NCI-H1436 treated with DMSO at 0.1 percent for 48 hours (cell line): ENCODE measurements around the gene ASB2.

Experiments used
- DNase-seq: peaks from one replicate; lab custom pipeline; 2025; lab: John Stamatoyannopoulos, UW

ASB2 gene

DNA sequence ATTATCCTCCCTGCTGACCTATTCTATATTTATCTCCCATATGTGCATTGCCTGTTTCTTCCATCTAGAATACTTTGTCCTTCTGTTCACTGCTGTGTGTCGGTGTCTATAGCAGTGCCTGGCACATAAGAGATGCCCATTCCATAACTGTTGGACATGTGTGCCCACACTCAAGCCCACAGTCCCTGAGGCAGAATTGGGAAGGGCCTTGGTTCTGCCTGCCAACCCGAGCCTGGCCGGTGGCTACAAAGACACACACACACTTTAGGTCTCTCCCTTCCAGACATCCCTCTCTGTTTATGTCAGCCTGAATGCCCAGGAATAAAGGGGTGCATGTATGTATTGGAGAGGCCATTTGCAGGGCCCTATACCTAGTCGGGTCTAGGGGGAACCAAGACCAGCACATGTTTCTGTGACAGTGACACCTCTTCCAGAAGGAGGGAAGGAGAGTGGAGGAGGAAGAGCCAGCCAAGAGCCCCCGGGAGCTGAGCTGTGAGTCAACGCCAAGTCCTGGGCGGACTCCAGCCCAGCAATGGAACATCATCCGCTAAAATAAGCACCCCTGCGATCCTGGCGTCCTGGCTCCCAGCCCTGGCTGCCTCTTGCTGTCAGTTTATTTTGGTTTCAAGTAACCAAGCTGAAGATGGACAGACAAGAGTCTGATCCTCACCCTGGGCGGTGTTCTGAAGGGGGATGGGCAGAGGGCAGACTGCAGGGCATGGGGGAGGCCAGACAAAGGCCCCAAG, 4.3 kb upstream of the ASB2 start:
- DNase-seq, result no peak

DNA sequence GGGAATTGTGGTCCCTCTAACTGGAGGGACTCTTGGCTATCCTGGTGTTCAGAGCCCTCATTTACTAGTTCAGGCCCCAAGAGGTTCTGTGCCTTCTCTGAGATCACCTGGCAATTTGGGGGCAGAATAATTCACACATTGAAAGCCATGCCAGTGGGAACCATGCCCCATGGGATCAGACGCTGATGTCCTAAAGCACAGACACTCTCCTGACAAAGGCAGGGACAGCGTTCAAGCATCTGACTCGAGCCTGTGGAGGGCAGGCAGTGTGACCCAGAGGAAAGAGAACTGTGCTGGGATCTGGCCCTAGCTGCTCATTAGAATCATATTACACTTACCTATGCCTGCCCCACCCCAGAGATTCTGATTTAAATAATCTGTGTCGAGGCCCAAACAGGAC, 2.4 kb upstream of the ASB2 start:
- DNase-seq, result no peak

DNA sequence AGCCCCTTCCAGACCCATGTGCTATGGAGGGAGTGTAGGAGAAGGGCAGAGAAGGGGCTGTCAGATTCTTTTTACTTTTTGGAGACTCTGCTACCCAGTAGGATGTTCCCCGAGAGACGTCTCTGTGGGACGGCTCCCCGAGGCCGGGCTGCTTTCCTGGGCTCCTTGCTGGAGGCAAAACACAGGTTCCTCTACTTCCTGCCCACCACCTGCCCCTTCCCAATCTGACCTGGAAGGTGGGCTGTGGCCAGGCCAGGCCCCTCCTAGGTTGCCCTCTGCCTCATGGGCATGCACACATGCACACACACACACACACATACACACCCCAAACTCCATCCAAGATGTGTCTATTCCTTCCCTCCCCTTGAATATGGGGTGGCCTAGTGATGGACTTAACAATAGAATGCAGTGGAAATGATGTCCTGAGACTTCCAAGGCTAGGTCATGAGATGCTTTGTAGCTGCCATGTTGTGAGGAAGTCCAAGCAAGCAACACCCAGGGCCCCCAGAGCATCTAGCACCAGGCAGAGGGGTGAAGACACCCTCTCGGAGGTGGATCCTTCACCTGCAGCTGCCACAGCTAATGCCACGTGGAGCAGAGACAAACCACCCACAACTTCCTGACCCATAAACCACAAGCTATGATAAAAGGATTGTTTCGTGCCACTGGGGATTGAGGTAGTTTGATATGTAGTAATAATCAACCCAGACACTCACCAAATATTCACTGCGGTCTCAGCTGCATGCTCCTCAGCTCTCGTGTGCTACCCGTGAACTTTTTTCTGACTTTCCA, 1.6 kb upstream of the ASB2 start:
- DNase-seq, result no peak

- no peak for DNase-seq
Observed at GRCh38 chr14:93977171-93977570, 801 bp upstream of the ASB2 start.

DNA sequence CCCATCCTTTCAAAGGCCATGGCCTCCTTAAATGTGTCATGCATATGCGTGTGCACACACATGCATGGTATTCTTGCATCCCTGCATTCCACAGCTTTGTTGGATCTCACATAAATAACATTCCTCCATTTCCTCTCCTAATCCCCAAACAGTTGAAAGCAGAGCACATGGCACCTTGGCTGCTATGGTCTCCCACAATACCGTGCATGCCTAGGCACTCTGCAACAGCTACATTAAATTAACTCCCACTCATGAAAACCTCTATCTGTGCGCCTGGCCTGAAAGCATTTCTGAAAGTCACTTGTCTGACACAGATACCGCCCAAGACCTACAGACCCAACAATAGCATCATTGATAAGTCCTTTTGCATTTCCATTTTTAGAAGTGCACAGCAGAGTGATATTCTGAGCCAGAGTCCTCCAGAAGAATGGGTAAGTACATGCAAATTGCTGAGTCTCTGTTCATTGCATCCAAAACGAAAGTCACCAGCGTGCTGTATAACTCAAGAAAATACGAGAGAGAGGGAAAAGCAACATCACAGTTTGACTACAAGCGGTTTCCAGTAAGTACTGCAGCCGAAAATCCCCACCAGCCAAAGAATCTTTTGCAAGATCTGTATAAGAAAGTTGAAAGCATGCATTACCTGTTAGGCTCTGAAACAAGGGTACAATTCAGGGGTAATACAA, 436 bp downstream of the ASB2 start:
- DNase-seq, result no peak

DNA sequence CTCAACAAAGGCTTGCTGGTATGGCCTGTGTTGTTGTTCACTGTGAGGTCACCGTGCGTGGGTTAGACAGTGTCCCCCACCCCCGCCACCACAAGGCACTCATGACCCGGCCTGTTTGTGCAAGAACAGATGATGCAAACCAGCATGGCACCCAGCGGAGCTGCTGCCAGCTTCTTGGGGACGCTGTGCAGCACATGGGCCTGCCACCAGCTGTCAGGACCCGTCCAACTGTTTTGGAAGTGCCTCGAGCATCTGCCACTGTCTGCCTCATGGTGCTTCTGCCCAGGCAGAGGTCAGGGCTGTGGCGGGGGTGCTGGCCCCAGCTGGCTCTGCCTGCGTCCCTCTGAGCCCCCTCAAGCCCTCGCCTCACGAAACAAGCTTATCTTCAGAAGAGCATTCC, 1.5 kb downstream of the ASB2 start:
- no peak for DNase-seq

- no peak for DNase-seq
Observed at GRCh38 chr14:93974299-93974698, 2.1 kb downstream of the ASB2 start.

- no peak for DNase-seq
Observed at GRCh38 chr14:93973607-93974006, 2.8 kb downstream of the ASB2 start.

- DNase-seq, result no peak
Observed at GRCh38 chr14:93972618-93973205, 3.7 kb downstream of the ASB2 start.

DNA sequence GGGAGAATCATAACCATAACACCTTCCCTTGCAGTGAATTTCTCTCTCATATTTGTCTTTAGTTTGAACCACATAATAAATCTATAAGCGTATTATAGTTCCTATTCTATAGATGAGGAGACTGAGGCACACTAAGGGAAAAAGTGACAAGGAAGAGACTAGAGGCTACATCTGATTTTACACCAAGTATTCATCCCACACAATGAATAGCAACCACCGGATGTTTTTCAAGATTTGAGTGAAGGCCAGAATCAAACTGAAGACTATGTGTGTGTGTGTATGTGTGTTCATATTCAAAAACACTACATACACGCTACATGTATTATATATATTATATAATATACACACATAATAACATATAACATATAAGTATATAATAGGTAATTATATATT, 4.7 kb downstream of the ASB2 start:
- no peak for DNase-seq

DNA sequence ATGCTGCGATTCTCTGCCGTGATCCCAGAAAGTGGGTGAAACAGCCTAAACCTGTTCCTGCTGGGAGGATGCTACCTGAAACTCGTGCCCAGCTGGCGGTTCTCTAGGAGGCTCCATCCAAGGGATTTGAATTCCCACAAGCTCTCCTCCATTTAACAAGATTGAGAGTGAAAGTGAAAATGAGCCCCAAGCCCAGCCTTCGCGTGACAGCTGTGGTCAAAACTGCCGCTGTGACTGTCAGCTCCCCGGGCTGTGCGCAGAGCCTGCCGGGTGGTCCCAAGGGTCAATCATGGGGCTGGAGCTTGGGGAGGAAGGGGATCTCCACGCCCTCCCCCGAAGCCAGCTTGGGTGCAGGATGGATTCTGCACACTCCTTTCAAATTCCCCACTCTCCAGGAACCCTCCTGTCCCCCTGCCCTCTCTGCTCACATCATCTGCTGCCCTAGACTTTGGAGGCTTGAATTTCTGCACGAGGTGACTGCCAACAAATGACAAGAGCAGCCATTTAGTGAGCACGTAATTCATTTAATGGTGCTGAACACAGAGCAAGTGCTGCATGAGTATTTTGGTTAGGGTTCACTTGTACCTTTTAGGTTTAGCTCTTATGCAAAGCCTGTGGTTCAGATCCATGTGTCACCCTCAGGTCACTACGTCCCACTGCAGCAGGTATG, 5.3 kb downstream of the ASB2 start:
- no peak for DNase-seq

- no peak for DNase-seq
Observed at GRCh38 chr14:93970585-93970964, 5.8 kb downstream of the ASB2 start.

DNA sequence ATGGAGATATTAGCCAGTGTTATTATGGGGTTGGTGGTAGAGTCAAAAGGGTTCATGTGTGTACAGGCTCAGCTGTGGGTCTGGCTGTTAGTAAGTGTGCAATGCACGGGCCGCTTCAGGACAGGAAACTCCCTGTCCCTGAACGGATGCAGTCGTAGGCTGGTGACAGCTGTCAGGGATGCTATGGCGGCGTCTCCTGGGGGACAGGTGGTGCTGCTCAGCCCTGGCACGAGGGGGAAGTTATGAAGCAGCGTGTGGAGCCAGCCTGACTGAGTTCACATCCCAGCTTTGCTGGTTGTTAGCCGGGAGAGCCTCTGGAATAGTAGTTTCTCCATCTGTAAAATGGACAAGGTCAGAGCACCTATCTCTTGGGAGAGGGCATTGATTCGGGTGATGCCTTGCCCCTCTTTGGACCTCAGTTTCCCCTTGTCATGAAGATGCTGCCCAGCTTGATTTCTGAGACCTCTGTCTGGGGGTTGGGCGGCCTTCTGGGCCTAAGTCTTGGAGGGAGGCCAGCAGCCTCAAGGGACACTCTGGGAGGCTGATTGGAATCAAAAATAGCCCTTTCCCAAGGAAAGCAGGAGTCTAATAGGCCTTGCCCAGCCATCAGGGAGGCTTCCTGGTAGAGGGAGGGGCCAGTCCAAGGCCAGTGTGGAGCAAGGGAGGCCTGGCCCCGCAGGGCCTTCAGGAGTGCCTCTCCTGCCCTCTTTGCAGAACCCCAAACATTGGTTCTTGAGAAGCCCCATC, 7.1 kb downstream of the ASB2 start:
- DNase-seq, result no peak

DNA sequence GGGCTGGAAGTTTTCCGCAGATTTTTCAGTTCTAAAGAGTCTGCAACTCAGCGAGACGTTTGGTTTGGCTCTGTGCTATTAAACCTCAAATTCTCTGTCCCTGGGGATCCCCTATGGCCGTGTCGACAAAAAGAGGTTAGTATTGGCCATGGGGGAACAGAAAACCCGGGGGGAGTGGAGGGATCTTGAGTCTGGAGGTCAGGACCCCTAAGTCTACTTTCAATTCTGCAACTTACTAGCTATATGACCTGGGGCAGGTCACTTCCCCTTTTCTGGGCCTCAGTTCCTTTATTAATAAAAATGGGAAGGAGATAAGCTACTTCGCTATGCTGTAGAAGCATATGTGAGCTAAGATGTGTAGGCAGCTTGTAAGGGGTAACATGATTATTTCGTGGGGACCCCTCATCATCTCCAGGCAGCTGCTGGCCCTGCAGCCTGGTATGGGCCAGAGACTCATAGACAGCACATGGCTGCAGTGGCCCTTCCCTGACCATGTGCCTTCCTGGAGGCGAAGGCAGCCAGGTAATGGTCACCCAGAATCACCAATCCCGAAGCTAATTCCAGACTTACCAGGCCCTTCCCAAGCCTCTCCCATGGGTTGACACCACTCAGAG, 8.6 kb downstream of the ASB2 start:
- DNase-seq, result no peak

DNA sequence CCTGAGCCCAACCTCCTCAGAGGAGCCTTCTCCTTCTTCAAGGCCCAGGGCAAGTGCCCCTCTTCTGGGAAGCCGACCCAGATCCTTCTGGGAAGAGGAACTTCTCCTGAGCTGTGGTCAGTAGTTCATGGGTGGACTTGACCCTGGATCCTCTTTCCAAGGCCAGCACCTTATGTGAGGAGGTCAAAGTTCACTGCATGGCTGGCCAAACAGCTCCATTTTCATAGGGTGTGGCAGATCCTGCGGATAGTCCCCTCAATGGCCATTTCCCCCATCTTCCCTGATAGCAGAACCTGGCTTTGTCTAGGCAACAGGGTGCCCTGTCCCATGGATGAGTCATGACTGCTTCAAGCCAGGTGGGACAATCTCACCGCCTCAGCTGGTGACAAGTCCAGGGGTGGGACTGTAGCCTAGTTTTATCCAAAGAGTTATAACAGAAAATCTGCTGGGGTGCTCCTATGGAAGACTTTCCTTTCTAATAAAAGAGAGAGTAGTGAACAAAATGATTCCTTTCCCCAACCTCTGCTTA, 10.4 kb downstream of the ASB2 start:
- DNase-seq, result no peak

- DNase-seq, result no peak
Observed at GRCh38 chr14:93965287-93965821, 11.0 kb downstream of the ASB2 start.

DNA sequence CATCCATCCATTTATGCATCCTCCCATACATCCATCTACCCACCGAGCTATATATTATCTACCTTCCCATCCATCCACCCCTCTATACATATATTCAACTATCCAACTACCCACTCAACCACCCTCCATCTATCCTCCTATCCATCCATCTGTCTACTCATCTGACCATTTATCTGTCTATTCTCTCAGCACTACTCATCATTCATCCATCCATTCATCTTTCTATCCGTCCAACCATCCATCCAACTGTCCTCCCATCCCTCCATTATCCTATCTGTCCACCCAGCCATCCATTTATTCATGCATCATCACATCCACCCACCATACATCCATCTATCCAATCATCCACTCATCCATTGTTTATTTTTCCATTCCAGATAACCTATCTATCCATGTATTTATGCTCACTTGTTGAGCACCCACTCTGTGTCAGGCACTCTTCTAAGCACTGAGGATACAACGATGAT, 11.5 kb downstream of the ASB2 start:
- no peak for DNase-seq

- no peak for DNase-seq
Observed at GRCh38 chr14:93964281-93964680, 12.1 kb downstream of the ASB2 start.

- DNase-seq, result no peak
Observed at GRCh38 chr14:93963692-93964091, 12.7 kb downstream of the ASB2 start.
